GM15510 (cell line): Measurements from ENCODE around the gene RDX.

ENCODE experiments used
- POLR2A ChIP-seq: IDR thresholded peaks from 3 replicates; pipeline ENCODE4 v1.6.1; 2011; ENCODE audit warnings: borderline replicate concordance; ENCODE audit not compliant: insufficient read length; ENCODE audit errors: extremely low read depth

Gene RDX

DNA sequence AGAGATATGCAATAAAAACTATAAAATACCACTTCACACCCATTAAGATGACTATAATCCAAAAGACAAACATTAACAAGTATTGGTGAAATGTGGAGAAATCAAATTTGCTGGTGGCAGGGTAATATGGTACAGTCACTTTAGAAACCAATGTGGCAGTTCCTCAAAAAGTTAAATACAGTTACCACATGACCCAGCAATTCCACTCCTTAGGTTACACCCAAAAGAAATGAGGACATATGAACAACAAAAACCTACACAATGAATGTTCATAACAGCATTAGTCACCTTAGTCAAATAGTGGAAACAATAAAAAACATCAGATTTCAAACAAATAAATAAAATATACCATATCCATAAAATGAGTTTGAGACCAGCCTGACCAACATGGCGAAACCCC is 52.6 kb downstream of the RDX start:
- no peak for TF ChIP-seq POLR2A

DNA sequence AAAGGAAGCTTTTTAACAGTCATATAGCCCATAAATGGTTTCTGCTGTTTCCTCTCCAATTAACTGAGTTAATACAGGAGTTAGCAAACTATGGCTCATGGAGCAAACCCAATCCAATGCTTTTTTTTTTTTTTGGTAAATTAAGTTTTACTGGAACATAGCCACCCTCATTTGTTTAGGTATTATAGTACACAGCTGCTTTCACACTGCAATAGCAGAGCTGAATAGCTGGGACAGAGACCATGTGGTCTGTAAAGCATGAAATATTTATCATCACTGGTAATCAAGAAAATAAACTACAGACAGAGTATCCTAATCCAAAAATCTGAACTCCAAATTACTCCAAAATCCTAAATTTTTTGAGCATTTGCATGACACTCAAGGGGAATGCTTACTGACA is 53.7 kb downstream of the RDX start:
- TF ChIP-seq POLR2A = no peak

DNA sequence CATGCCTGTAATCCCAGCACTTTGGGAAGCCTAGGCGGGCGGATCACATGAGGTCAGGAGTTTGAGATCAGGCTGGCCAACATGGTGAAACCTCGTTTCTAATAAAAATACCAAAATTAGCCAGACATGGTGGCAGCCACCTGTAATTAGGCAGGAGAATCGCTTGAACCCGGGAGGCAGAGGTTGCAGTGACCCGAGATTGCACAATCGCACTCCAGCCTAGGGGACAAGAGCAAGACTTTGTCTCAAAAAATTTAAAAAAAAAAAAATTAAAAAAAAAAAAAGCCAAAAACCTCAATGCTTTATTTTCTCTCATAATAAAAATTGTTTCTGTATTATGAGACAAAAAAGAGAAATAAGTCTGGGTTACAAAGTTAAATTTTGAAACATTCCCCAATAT is 54.2 kb downstream of the RDX start:
- TF ChIP-seq POLR2A = no peak

DNA sequence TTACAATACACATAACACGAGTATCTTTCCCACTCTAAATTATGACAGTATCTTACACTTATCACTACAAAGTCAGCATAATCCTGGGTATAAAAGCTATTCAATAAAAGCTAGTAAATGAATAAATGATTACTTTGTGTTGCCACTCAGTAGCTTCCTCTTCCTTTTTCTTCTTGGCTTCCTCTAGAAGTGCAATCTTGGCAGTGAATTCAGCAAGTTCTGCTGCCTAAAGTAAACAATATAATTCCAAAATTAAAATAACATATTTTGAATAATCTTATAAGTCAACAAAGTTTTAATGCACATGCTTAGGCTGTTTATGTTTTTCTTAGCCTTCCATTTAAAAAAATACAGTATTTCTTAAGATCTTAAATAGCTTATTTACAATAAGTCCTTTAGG is 60.4 kb downstream of the RDX start:
- TF ChIP-seq POLR2A = no peak

DNA sequence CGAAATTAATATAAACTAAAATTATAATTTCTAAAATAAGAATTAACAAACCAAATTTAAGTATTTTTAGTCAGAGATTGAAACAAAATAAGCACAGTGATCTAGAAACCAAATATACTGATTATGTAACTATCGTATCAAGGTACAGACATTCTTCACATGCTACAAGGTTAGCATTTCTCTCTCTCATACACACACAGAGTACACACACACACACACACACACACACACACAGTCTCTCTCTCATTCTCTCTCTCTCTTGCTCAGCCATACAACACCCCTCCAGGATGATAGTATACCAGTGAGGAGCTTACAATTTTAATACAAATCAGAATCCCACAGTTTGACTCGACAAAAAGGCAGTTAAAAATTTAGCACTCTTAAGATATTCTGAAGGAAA is 66.0 kb downstream of the RDX start:
- TF ChIP-seq POLR2A = no peak

DNA sequence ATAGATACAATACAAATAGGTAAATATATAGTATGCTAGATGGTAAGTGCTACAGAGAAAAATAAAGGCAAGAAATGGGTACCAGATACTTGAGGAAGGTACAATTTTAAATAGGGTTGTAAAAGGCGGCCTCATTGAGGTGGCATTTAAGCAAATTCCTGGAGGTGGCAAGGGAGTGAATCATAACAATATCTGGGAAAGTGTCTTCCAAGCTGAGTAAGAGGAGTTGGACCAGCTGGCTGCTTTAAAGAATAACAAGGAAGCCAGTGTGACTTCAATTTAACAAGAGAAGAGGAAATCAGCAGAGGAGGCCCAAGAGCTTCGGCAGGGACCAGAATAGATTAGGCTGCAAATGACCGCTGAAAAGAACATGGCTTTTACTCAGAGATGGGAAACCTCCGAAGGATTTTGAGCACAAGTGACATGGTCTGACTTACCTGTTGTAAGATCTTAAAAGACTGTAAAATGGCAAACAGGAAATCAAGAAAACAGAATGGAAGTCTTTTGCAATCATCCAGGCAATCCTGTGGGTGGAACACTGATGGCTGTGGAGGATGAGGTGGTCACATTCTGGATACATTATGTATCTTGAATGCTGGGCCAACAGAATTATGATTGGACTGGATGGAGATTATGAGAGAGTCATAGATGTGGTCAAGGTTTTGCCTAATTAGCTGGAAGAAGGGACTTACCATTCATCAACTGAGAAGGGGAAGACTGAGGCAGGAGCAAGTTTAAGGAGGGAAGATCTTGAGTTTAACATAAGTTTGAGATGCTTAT is 77.2 kb downstream of the RDX start:
- no peak for TF ChIP-seq POLR2A

DNA sequence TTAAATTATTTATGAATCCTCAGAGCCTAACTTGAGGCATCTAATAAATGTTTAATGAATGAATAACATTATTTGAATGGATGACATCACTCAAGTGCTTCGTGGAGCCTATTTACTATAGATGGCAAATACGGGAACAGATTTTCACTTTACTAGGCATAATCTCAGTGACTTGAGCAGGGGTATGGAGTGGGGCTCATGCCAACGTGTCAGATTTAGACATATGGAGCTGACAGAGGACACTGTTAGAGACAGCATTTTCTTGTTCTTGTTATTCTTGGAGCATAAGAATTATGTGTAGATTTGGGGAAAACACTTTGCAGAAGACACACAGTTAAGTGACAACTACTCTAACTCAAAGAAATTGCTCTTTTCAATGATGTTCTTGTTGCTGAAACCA is 78.5 kb downstream of the RDX start:
- no peak for TF ChIP-seq POLR2A

DNA sequence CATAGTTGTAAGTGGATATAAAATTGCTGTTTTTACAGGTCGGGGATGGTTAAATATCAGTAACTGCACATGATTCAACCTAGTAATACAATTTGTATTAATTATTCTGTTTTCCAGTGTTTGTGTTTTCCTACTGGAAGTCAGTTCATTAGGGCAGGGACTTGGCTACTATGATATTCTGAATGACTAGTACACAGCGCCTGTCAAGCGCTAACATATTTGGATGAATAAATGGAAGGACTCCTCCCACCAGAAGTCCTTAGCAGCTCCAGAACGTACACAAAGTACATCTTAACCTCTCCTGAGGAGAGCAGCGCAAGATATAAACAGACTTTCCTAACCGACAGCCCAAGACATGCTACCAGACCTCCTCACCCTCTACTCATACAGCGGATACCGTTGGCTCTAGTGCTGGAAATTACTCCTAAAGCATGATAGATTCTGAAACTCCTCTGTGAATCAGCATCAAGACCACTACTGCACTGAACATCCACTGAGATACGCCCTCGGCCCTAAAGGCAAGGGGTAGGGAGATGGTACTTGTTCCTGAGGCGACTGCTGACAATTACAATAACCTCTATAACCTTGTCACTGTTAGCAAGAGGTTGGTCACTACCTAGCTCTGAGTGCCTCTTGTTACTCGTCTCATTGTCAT is 79.1 kb downstream of the RDX start:
- TF ChIP-seq POLR2A = no peak

DNA sequence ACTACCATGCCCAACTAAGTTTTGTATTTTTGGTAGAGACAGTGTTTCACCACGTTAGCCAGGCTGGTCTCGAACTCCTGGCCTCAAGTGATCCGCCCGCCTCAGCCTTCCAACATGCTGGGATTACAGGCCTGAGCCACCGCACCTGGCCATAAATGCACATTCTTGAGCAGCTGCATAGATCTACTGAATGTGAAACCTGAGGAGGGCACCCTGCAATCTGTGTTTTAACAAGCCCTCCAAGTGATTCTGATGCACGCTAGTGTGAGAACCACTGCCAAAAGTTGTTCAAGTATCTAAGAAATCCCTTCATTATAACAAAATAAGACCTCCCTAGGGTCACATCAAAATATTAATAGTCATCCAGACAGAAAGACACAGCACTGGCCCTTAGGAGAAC is 89.3 kb downstream of the RDX start:
- no peak for TF ChIP-seq POLR2A

DNA sequence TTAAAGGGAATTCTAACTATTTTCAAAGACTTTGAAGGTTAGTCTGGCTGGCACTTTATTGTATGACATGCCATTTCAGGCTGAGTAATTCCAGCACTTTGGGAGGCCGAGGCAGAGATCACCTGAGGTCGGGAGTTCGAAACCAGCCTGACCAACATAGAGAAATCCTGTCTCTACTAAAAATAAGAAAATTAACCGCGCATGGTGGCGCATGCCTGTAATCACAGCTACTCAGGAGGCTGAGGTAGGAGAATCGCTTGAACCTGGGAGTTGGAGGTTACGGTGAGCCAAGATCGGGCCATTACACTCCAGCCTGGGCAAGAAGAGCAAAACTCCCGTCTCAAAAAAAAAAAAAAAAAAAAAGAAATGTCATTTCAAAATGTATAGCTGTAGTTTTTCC is 95.6 kb downstream of the RDX start:
- TF ChIP-seq POLR2A = no peak

DNA sequence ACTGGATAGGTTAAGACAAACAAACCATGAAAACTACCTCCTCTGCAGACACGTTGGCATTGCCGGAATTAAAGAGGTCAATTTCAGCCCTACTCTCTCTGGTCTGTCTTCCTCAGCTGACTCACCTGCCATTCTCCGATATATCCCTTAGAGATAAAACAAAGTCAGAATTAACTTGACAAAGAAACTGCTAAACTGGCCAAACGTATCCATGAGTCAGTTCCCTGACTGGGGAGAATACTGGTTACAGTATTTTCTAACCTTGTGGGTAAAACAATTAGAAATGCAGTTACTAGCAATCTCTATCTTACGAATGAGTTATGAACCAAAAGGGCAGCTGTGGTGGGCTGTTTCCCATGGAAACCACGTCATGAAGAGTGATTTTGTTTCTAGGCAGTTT is 96.2 kb downstream of the RDX start:
- TF ChIP-seq POLR2A = no peak

DNA sequence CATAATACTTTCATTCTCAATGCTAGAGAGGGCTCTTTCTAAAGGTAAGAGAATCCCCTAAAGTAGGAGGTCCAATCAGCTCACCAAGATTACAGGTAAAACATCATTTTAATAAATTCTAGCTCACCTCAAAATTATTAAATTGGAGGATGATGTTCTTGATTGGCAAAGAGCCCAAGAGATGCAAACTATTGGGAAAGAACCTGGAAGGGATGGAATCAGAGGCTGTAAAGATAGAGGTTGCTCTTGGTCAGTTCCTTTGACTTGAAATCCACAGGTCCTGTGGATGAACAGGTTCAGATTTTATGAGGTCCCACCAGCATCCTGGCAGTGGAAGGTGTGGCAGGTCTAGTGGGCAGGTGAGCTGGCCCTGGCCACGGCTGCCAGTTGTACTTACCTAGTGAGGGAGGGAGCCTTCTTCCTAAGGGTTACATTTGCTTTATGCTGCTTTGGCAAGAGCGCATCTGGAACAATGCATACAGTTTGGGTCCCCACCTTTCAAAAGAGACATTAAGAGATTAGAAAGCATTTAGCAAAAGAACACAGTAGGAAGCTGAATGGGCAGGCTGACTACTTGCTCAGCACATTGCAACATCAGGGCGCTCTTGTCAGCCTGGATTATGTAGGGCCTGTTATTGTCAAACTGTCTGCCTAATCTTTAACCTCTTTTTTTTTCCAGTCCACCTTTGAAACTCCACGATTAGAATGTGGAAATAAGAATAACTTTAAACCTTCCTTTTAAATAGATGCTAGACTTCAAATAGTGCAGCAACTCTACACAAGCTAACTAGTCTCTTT is 97.0 kb downstream of the RDX start:
- TF ChIP-seq POLR2A = no peak

DNA sequence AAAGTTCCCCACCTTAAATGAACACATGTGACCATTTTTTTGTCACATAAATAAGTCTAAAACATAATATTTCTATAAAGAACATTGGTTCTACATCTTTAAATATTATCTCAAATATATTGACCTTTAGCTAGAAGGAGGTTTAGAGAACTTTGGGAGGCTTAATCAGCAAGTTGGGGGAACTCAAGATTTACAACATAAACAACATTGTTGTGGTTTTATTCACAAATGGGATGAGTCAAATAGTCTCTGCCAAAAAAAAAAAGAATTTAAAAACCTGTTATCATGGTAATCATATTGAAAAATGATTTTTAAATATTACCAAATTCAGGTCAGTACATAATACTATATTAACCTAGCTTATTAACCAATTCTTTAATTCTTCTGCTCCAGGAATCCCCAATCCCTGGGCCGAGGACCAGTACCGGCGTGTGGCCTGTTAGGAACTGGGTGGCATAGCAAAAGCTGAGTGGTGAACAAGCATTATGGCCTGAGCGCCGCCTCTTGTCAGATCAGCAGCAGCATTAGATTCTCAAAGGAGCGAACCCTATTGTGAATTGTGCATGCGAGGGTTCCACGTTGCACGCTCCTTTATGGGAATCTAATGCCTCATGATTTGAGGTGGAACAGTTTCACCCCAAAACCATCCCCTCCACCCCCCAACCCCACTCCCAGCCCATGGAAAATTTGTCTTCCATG is 98.2 kb downstream of the RDX start:
- no peak for TF ChIP-seq POLR2A

DNA sequence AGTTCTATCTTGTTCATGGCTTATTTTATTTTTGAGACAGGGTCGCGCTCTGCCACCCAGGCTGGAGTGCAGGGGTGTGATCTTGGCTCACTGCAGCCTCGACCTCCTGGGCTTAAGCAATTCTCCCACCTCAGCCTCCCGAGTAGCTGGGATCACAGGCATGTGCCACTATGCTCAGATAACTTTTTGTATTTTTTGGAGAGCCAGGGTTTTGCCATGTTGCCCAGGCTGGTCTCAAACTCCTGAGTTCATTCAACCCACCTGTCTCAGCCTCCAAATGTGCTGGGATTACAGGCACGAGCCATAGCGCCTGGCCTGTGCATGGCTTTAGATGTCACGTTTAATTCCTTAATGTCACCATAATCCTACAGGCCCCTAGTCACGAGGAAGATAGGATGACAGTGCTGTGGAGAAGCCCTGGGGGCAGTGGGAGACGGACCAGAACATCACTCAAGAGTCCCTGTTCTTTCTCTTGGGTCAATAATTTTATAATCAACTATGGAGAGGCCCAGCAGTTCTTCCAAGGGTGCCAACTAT is 99.5 kb downstream of the RDX start:
- no peak for TF ChIP-seq POLR2A
